Muscle layer of colon (tissue), 2 donors: ENCODE data around the gene QPCT.

Experiments
- H3K27ac ChIP-seq: one replicate; pipeline ENCODE4 v1.7.0; 2013; ENCODE audit warnings: low read depth, mild to moderate bottlenecking, low read length, moderate library complexity
- H3K27me3 ChIP-seq, 2 donors: one replicate each; pipeline ENCODE4 v1.7.0; 2013; ENCODE audit warnings: low read length in 2 of 2, mild to moderate bottlenecking in 2 of 2; ENCODE audit not compliant: insufficient read depth in 2 of 2, control insufficient read depth in 1 of 2
- H3K36me3 ChIP-seq: one replicate; pipeline ENCODE4 v1.7.0; 2013; ENCODE audit warnings: mild to moderate bottlenecking, low read length; ENCODE audit not compliant: insufficient read depth
- H3K4me1 ChIP-seq: one replicate; pipeline ENCODE4 v1.7.0; 2013; ENCODE audit warnings: mild to moderate bottlenecking, low read length; ENCODE audit not compliant: insufficient read depth
- H3K4me3 ChIP-seq, 2 donors: one replicate each; pipeline ENCODE4 v1.7.0; 2013; ENCODE audit warnings: low read length in 2 of 2, low read depth in 1 of 2, mild to moderate bottlenecking in 1 of 2, moderate library complexity in 1 of 2
- H3K9ac ChIP-seq: one replicate; pipeline ENCODE4 v1.7.0; 2013; ENCODE audit warnings: low read length
- H3K9me3 ChIP-seq: one replicate; pipeline ENCODE4 v1.7.0; 2013; ENCODE audit warnings: mild to moderate bottlenecking, low read length
- donor health status: abdominal sarcoma.
- donor health status: Adenocarcinoma of cecum.

Gene QPCT

DNA sequence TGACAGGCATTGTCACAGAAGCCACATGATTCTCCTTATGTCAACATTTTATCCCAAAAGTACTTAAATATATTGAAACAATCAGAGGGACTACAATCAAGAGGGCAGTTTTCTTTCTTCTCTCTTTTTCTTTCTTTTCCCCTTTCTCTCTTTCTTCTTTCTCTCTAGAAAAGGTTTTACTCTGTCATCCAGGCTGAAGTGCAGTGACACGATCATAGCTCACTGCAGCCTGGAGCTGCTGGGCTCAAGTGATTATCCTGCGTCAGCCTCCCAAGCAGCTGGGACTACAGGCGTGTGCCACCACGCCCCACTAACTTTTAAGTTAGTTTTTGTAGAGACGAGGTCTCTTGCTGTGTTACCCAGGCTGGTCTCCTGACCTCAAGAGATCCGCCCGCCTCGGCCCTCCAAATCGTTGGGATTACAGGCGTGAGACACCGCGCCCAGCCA, 18.8 kb upstream of the QPCT start:
- peak overlapping the region in 1 of 2 donors; percentile 84 for H3K4me3 ChIP-seq
- H3K27ac ChIP-seq: peak overlapping the region; percentile 97
- peak overlapping the region; percentile 57 for H3K9ac ChIP-seq
- H3K27me3 ChIP-seq: no peaks in the 10 kb centered on the region
- H3K36me3 ChIP-seq: no peaks in the 10 kb centered on the region
- H3K4me1 ChIP-seq: peaks cover 22% of the 10 kb centered on the region
- H3K9me3 ChIP-seq: no peaks in the 10 kb centered on the region

DNA sequence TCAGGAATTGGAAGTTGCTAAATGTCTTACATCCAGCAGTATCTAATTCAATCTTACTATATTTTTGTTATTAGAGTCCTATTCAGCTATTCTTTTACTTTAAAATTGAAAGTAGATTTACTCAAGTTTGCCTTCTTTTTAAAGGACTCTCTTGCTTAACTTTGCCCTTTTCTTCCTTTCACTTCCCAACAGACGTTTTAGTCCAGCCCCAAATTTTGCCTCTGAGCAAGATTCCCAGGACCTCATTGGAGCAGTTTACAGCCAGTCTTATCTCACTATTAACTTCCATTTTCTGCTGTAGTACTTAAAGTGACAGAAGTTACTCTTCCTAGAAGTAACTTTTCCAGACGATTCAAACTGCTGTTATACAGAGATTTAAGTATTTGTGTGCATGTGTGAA, 18.1 kb upstream of the QPCT start:
- Histone ChIP-seq H3K27me3 (no peaks in the 10 kb centered on the region), H3K9ac (no peak overlapping the region), H3K4me1 (peaks cover 18% of the 10 kb centered on the region), H3K36me3 (no peaks in the 10 kb centered on the region), H3K27ac (peak overlapping the region; percentile 97), H3K9me3 (no peaks in the 10 kb centered on the region), H3K4me3 (peak overlapping the region in 1 of 2 donors; percentile 20)

DNA sequence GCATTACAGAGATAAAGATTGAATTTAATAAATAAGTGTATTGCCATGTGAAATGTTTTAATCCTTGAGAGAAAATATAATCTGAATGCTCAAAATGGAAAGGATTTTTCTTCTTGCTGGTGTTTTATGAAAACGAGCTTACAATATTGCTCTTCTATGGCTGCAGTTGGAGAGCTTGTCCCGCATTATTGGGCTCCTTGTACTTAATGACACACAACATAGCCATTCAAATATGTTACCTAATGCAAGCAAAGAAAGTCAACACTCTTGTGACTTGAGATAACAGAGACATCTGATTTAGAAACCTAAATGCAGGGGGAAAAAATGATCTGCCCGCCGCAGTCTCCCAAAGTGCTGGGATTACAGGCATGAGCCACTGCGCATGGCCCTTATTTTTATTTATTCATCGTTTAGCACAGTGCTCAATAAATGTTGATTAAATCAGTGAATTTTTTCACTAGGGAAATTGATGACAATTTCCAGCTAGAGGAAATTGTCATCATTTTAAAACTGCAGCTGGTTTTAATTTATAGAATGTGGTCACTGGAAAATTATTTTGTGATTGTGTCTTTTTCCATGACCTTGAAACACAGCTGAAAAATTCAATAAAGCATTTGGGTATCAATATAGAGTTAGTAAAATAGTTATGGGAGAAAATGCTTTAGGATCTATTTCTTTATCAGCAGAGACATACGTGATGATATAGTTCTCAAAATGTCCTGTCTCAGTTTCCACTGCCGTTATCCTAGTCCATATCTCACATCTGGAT, 17.4 kb upstream of the QPCT start:
- H3K27ac ChIP-seq: no peak overlapping the region
- H3K27me3 ChIP-seq: no peaks in the 10 kb centered on the region
- no peaks in the 10 kb centered on the region for H3K9me3 ChIP-seq
- peak overlapping the region in 1 of 2 donors; percentile 20 for H3K4me3 ChIP-seq
- H3K9ac ChIP-seq: no peak overlapping the region
- peaks cover 13% of the 10 kb centered on the region for H3K4me1 ChIP-seq
- no peaks in the 10 kb centered on the region for H3K36me3 ChIP-seq

DNA sequence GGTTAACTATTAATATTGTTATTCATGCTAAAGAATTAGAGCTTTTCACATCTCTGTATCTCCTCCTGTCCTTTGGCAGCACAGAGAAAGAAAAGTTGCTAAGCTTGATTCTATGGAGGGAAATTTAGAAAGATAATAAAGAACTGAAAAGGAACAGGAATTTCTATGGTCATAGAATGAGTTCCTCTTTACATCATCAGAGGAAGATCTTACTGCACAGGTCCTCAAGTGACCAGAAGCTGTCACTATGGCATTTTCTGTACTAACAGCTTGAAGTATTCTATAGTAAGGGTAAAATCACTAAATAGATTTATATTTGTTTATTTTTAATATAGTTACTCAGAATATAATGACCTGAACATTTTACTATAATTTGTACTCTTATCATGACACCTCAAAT, 13.7 kb upstream of the QPCT start:
- no peak overlapping the region for H3K9ac ChIP-seq
- no peaks in the 10 kb centered on the region for H3K36me3 ChIP-seq
- no peak overlapping the region for H3K27ac ChIP-seq
- H3K4me1 ChIP-seq: peaks cover 2% of the 10 kb centered on the region
- H3K27me3 ChIP-seq: no peaks in the 10 kb centered on the region
- H3K9me3 ChIP-seq: no peaks in the 10 kb centered on the region
- no peak overlapping the region for H3K4me3 ChIP-seq

DNA sequence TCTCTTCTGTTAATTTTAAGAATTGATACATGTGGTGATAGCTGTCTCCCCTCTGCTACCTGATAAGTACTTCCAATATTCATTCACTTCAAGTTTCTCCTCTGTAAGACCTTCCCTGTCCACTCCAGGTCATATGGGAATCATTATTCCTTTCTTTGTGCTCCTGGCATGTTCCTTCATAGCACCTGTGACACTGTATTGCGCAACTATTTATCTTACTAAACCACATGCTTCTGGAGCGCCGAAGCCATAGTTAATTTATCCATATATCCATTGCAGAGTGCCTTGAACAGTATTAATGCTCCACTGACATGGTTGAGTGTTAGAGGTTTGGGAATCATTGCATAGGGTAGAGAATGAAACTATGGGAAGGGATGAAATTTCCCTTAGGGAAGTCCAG, 11.9 kb upstream of the QPCT start:
- Histone ChIP-seq H3K27me3 (no peaks in the 10 kb centered on the region), H3K36me3 (no peaks in the 10 kb centered on the region), H3K4me1 (no peaks in the 10 kb centered on the region), H3K9ac (no peak overlapping the region), H3K27ac (no peak overlapping the region), H3K4me3 (no peak overlapping the region), H3K9me3 (no peaks in the 10 kb centered on the region)

DNA sequence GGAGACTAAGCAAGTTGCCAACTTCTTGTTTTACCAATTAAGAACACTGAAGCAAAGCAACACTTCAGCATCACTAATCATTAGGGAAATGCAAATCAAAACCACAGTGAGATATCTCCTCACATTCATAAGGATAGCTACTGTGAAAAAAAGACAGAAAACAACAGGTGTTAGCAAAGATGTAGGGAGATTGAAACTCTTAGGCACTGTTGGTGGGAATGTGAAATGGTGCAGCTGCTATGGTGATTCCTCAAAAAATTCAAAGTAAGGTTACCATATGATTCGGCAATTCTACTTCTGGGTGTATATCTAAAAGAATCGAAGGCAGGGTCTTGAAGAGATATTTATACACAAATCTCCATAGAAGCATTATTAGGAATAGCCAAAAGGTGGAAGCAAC, 11.2 kb upstream of the QPCT start:
- no peak overlapping the region for H3K4me3 ChIP-seq
- no peaks in the 10 kb centered on the region for H3K36me3 ChIP-seq
- no peaks in the 10 kb centered on the region for H3K9me3 ChIP-seq
- H3K27ac ChIP-seq: no peak overlapping the region
- no peaks in the 10 kb centered on the region for H3K27me3 ChIP-seq
- no peaks in the 10 kb centered on the region for H3K4me1 ChIP-seq
- no peak overlapping the region for H3K9ac ChIP-seq

DNA sequence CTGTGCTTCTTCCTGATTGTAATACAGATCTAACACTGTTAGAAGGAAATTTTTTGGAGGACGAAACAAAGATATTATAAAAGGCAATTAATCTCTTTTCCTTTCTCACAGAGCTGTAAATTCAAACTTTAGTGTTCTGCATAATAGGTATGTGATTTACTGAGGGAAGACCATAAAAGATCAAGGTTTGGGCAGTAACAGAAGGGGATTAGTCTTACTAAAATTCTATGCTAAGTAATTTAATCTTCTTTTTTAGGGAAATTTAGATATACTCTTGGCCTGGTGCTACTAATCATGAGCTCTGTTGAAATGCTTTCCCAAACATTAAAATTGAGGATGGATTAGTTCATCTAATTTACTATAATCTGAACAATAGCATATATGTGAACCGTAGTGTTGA, 8.8 kb upstream of the QPCT start:
- Histone ChIP-seq H3K9me3 (no peaks in the 10 kb centered on the region), H3K4me3 (no peak overlapping the region), H3K36me3 (no peaks in the 10 kb centered on the region), H3K4me1 (no peaks in the 10 kb centered on the region), H3K9ac (no peak overlapping the region), H3K27ac (no peak overlapping the region), H3K27me3 (no peaks in the 10 kb centered on the region)

DNA sequence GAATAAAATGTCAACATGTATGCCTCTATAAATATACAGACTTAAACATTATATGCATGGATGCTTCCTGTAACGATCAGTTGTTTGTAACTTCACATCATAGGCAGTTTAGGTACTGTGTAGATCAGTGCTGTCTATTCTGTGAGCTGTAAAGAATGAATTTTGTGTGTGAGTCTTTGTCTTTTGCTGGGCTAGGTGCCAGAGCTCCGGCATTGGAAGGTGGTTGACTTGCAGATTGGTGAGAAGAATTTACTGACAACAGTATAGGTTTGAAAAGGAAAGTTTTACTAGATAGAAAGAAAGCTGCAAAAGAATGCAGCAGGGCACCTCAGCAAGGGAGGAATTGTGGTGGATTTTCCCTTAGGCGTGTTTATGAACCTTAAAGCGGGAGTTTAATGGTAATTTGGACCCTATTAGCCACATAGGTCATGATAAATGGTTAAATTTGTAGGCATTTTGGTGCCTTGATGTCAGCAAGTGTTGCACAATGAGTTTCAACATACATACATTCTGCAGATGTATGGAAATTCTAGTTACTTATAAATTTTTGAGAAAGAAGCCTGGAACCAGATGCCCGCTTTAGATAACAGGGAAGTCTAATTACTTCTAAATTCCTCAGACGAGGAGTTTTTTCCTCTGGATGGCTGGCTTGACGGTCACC, 6.7 kb upstream of the QPCT start:
- Histone ChIP-seq H3K27ac (no peak overlapping the region), H3K36me3 (no peaks in the 10 kb centered on the region), H3K9ac (no peak overlapping the region), H3K9me3 (no peaks in the 10 kb centered on the region), H3K4me3 (no peak overlapping the region), H3K27me3 (no peaks in the 10 kb centered on the region), H3K4me1 (no peaks in the 10 kb centered on the region)

DNA sequence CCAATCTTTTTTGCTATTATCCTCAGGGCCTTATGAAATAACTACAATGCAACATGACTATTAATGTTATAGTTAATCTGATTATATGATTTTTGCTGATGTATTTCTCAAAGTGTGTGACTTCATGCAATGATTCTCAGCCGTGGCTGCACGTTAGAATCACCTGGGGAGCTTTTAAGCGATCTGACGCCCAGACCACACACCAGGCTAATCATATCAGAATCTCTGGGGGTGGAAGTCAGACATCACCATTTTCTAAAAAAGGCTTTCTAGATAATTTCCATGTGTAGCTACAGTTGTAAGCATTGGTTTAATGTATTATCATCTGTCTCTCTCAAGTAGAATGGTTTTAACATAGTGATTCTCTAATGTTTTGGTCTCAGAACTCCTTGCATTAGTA, 5.5 kb upstream of the QPCT start:
- Histone ChIP-seq H3K27ac (no peak overlapping the region), H3K4me3 (no peak overlapping the region), H3K9me3 (no peaks in the 10 kb centered on the region), H3K27me3 (no peaks in the 10 kb centered on the region), H3K4me1 (peaks cover 6% of the 10 kb centered on the region), H3K36me3 (no peaks in the 10 kb centered on the region), H3K9ac (no peak overlapping the region)

DNA sequence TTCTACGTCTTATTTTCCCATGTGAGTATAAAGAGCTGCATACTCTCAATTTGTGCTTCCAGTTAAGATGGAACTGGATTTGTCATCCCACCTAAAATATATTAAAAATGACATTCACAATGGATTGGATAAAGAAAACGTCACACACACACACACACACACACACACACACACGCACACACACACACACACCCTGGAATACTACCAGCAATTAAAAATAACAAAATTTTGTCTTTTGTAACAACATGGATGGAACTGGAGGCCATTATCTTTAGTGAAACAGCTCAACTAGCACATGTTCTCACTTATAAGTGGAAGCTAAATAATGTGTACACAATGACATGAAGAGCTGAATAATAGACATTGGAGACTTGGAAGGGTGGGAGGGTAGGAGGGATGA, 3.8 kb upstream of the QPCT start:
- no peaks in the 10 kb centered on the region for H3K9me3 ChIP-seq
- no peak overlapping the region for H3K9ac ChIP-seq
- peaks cover 14% of the 10 kb centered on the region for H3K4me1 ChIP-seq
- no peak overlapping the region for H3K4me3 ChIP-seq
- no peaks in the 10 kb centered on the region for H3K36me3 ChIP-seq
- no peak overlapping the region for H3K27ac ChIP-seq
- no peaks in the 10 kb centered on the region for H3K27me3 ChIP-seq

DNA sequence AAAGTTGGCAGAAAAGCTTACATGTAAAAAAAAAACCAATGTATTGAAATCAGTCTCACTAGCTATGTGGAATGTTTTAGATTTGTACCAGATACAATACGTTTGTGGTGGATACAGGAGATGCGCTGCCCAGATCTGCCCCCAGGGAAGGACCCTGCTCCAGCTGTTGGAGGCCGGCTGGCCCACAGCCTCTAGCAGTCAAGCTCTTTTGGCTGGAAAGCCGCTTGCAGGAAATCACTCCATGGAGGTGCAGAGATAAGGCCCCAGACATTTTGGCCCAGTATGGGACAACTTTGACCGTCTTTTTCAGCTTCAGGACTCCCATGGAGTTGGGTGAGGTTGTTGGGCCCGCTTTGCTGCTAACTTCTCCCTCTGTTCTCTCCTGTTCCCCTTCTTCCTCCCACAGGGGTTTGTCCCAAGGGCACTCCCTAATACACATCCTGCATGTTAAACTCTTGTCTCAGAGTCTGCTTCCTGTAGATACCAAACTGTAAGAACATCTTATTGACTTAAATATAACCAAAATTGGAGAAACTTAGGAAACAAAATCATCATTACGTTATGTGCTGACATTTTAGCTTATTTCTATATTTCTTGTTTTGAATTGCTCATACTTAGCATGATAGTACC, 1.7 kb upstream of the QPCT start:
- Histone ChIP-seq H3K9me3 (no peaks in the 10 kb centered on the region), H3K27me3 (no peaks in the 10 kb centered on the region), H3K4me3 (no peak overlapping the region), H3K4me1 (peaks cover 14% of the 10 kb centered on the region), H3K36me3 (no peaks in the 10 kb centered on the region), H3K9ac (no peak overlapping the region), H3K27ac (no peak overlapping the region)
